Measurements from ENCODE around the gene TSPO.
"Not testable (repeated sequence)": the region's sequence is repeated elsewhere in the genome, so short reads cannot be mapped to it uniquely, and the experiment has no call there.

Gene TSPO

GRCh38 chr22:43135565-43135964 is 15.8 kb upstream of the TSPO start:
- Histone ChIP-seq H3K27ac (no peak overlapping the region), H3K4me2 (ENCODE audit: low read length) (no peak overlapping the region), H3K4me1 (no peaks in the 10 kb centered on the region), H3K36me3 (ENCODE audit: control insufficient read depth, insufficient read depth, low read length) (no peaks in the 10 kb centered on the region), H3K27me3 (ENCODE audit: control insufficient read depth, insufficient read depth, low read length) (no peaks in the 10 kb centered on the region), H3K9ac (no peak overlapping the region), H3K4me3 (ENCODE audit: low read depth, low read length) (no peak overlapping the region), H3K79me2 (no peaks in the 10 kb centered on the region), H3K9me3 (ENCODE audit: control insufficient read depth, low read length) (no peaks in the 10 kb centered on the region), H2AFZ (no peak overlapping the region)
- no peak for TF ChIP-seq CTCF (IDR thresholded peaks at IDR 0.05)

DNA sequence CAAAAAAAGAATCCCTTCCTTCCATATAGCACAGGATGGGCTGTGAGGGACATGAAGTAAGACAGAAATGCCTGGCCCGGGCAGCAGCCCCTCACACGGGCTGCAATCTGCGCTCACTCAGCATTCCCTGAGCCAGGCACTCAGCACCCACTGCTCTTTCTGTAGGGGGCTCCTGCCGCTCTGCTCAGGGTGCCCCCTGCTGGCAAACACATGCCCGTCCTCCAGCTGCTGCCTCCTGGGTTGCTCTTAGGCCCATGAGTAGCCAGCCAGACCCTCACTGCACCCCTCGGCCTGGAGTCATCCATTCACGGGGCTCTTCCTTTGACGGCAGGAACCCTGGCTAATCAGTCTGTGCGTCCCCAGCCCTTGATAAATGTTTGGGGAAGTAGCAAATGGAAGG is 15.1 kb upstream of the TSPO start:
- no peaks in the 10 kb centered on the region for H3K79me2 ChIP-seq
- H3K27ac ChIP-seq = peak overlapping the region; percentile 42
- no peak overlapping the region for H3K4me3 ChIP-seq (ENCODE audit: low read depth, low read length)
- H3K9ac ChIP-seq = no peak overlapping the region
- peak; percentile 28 for TF ChIP-seq CTCF (IDR thresholded peaks at IDR 0.05)
- H3K4me1 ChIP-seq = no peaks in the 10 kb centered on the region
- no peaks in the 10 kb centered on the region for H3K9me3 ChIP-seq (ENCODE audit: control insufficient read depth, low read length)
- H3K4me2 ChIP-seq (ENCODE audit: low read length) = no peak overlapping the region
- no peak overlapping the region for H2AFZ ChIP-seq
- no peaks in the 10 kb centered on the region for H3K27me3 ChIP-seq (ENCODE audit: control insufficient read depth, insufficient read depth, low read length)
- H3K36me3 ChIP-seq (ENCODE audit: control insufficient read depth, insufficient read depth, low read length) = no peaks in the 10 kb centered on the region

DNA sequence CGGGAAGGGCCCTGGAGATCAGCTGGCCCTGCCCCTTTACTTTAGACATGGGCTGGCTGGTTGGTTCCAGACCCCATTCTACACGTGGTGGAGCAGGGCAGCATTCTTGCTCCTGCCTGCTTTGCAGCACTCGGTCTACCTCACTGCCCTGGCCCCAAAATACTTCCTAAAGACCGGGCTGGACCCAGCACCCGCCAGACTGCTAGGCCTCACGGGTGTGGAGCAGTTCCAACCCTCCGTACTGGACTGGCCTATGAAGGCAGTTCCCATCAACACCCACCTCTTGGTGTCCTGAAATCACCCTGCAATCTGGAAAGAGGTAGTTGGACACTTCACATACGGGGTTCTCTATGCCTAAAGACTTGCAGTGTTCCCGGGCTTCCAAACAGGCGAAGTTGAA is 14.6 kb upstream of the TSPO start:
- no peaks in the 10 kb centered on the region for H3K36me3 ChIP-seq (ENCODE audit: control insufficient read depth, insufficient read depth, low read length)
- TF ChIP-seq CTCF (IDR thresholded peaks at IDR 0.05) = no peak
- peaks cover under 1% of the 10 kb centered on the region for H3K79me2 ChIP-seq
- no peak overlapping the region for H3K4me3 ChIP-seq (ENCODE audit: low read depth, low read length)
- no peak overlapping the region for H3K9ac ChIP-seq
- H3K4me1 ChIP-seq = peaks cover under 1% of the 10 kb centered on the region
- no peak overlapping the region for H3K27ac ChIP-seq
- H2AFZ ChIP-seq = no peak overlapping the region
- no peak overlapping the region for H3K4me2 ChIP-seq (ENCODE audit: low read length)
- no peaks in the 10 kb centered on the region for H3K27me3 ChIP-seq (ENCODE audit: control insufficient read depth, insufficient read depth, low read length)
- no peaks in the 10 kb centered on the region for H3K9me3 ChIP-seq (ENCODE audit: control insufficient read depth, low read length)

- Histone ChIP-seq H3K4me1 (peaks cover 3% of the 10 kb centered on the region), H3K9ac (peak within 1 kb of the TSS; percentile 7), H2AFZ (peak within 1 kb of the TSS; percentile 88), H3K4me3 (ENCODE audit: low read depth, low read length) (peak within 1 kb of the TSS; percentile 84), H3K27ac (peak within 1 kb of the TSS; percentile 64), H3K79me2 (peaks cover 8% of the 10 kb centered on the region), H3K27me3 (ENCODE audit: control insufficient read depth, insufficient read depth, low read length) (no peaks in the 10 kb centered on the region), H3K36me3 (ENCODE audit: control insufficient read depth, insufficient read depth, low read length) (no peaks in the 10 kb centered on the region), H3K4me2 (ENCODE audit: low read length) (peak within 1 kb of the TSS; percentile 83), H3K9me3 (ENCODE audit: control insufficient read depth, low read length) (no peaks in the 10 kb centered on the region)
- TF ChIP-seq CTCF (IDR thresholded peaks at IDR 0.05) = no peak
Measured at GRCh38 chr22:43142880-43143562, 8.3 kb upstream of the TSPO start, which contains the start of gene MCAT. Gene MCAT, minus strand, starts transcription at chr22:43143398. Its CDS starts 50 bp downstream, at chr22:43143348.

DNA sequence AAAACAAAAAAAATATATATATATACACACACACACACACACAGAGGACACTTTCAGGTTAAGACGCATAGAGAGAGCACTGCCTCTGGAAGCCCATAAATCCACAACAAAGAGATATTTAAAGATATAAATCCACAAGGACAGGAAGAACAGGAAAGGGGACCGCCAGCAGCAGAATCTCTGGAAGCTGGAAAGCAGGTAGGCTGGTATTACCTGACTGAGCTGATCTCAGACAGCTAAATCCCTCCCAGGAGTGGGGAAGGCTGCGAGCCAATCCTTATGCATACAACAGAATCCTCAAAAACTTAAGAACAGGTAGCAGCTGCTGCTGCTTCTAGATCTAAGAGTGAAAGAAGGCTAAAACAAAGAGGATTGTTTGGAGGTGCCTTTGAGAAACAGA is 6.4 kb upstream of the TSPO start:
- no peak for TF ChIP-seq CTCF (IDR thresholded peaks at IDR 0.05)
- Histone ChIP-seq H3K79me2 (peaks cover 8% of the 10 kb centered on the region), H3K4me2 (ENCODE audit: low read length) (no peak overlapping the region), H2AFZ (no peak overlapping the region), H3K27me3 (ENCODE audit: control insufficient read depth, insufficient read depth, low read length) (no peaks in the 10 kb centered on the region), H3K9me3 (ENCODE audit: control insufficient read depth, low read length) (no peaks in the 10 kb centered on the region), H3K9ac (no peak overlapping the region), H3K4me3 (ENCODE audit: low read depth, low read length) (no peak overlapping the region), H3K4me1 (peaks cover 3% of the 10 kb centered on the region), H3K27ac (no peak overlapping the region), H3K36me3 (ENCODE audit: control insufficient read depth, insufficient read depth, low read length) (no peaks in the 10 kb centered on the region)

DNA sequence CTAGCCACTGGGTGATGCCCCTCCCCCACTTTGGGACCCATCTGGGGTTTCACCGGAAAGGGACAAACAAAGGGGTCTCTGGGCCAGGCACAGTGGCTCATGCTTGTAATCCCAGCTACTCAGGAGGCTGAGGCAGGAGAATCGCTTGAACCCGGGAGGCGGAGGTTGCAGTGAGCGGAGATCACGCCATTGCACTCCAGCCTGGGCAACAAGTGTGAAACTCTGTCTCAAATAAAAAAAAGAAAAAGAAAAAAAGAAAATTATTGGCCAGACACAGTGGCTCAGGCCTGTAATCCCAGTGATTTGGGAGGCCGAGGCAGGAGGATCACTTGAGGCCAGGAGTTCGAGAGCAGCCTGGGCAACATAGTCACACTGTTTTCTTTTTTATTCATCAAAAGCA is 6.0 kb upstream of the TSPO start:
- H3K4me3 ChIP-seq (ENCODE audit: low read depth, low read length); H3K4me2 ChIP-seq (ENCODE audit: low read length); H3K36me3 ChIP-seq (ENCODE audit: control insufficient read depth, insufficient read depth, low read length); H3K4me1 ChIP-seq; H3K27ac ChIP-seq; H2AFZ ChIP-seq; H3K79me2 ChIP-seq; H3K27me3 ChIP-seq (ENCODE audit: control insufficient read depth, insufficient read depth, low read length); H3K9me3 ChIP-seq (ENCODE audit: control insufficient read depth, low read length); H3K9ac ChIP-seq: not testable (repeated sequence)

- H3K27ac ChIP-seq; H3K27me3 ChIP-seq (ENCODE audit: control insufficient read depth, insufficient read depth, low read length); H3K79me2 ChIP-seq; H2AFZ ChIP-seq; H3K36me3 ChIP-seq (ENCODE audit: control insufficient read depth, insufficient read depth, low read length); H3K4me2 ChIP-seq (ENCODE audit: low read length); H3K9ac ChIP-seq; H3K4me3 ChIP-seq (ENCODE audit: low read depth, low read length); H3K4me1 ChIP-seq; H3K9me3 ChIP-seq (ENCODE audit: control insufficient read depth, low read length): not testable (repeated sequence)
Measured at GRCh38 chr22:43146332-43146731, 5.0 kb upstream of the TSPO start.
